CD14-positive monocyte (primary cell): Measurements from ENCODE around the gene SMARCD1. TPM values are rescaled to one million over a fixed set of nuclear protein-coding genes. Genes with fewer than 3 reads are reported as not detected.

ENCODE experiments used
- DNase-seq, 3 donors: peaks; one replicate each; pipeline ENCODE4 v3.0.0-alpha.2; 2011 to 2022
- H2AFZ ChIP-seq: 2 replicates; pipeline ENCODE4 v1.6.0; 2012; ENCODE audit warnings: mild to moderate bottlenecking, low read depth, low read length, inconsistent platforms; ENCODE audit not compliant: insufficient read depth, poor library complexity, severe bottlenecking
- H3K27ac ChIP-seq, 2 donors: 1 replicate in 1 of 2; 2 replicates in 1 of 2; pipeline ENCODE4 v1.5.1; 2012 to 2013; ENCODE audit warnings: low read length in 2 of 2, control low read depth in 1 of 2, inconsistent platforms in 1 of 2, low read depth in 1 of 2, mild to moderate bottlenecking in 1 of 2
- H3K27me3 ChIP-seq, 2 donors: one replicate each; pipeline versions ENCODE4 v1.6.0 to v1.6.1; 2011 to 2013; ENCODE audit warnings: low read length in 2 of 2; ENCODE audit not compliant: control insufficient read depth in 2 of 2, insufficient read depth in 2 of 2
- H3K36me3 ChIP-seq, 2 donors: replicated peaks in 1 of 2; 1 replicate in 1 of 2; 2 replicates in 1 of 2; pipeline versions ENCODE4 v1.5.1 to v1.6.1; 2012 to 2013; ENCODE audit warnings: low read length in 2 of 2, control low read depth in 1 of 2, inconsistent platforms in 1 of 2, mild to moderate bottlenecking in 1 of 2; ENCODE audit not compliant: insufficient read depth in 2 of 2, control insufficient read depth in 1 of 2
- H3K4me1 ChIP-seq, 2 donors: 1 replicate in 1 of 2; 2 replicates in 1 of 2; pipeline versions ENCODE4 v1.5.1 to v1.6.1; 2012 to 2013; ENCODE audit warnings: low read length in 2 of 2, control low read depth in 1 of 2, inconsistent platforms in 1 of 2, mild to moderate bottlenecking in 1 of 2, moderate library complexity in 1 of 2; ENCODE audit not compliant: insufficient read depth in 2 of 2, control insufficient read depth in 1 of 2
- H3K4me2 ChIP-seq: replicated peaks from 2 replicates; pipeline ENCODE3; 2012; ENCODE audit warnings: low read length, moderate library complexity, mild to moderate bottlenecking; ENCODE audit not compliant: poor library complexity, severe bottlenecking; ENCODE audit errors: extremely low read depth
- H3K4me3 ChIP-seq, 3 experiments: fragments of 200-600 bp in 1 of 3; sonication (generic) in 1 of 3; replicated peaks in 1 of 3; 1 replicate in 2 of 3; 2 replicates in 1 of 3; pipeline ENCODE4 v1.5.1; 2011 to 2013; ENCODE audit warnings: low read length in 3 of 3, mild to moderate bottlenecking in 3 of 3, control low read depth in 2 of 3, low read depth in 2 of 3, inconsistent platforms in 1 of 3, moderate library complexity in 1 of 3
- H3K79me2 ChIP-seq: 2 replicates; pipeline ENCODE4 v1.6.0; 2012; ENCODE audit warnings: mild to moderate bottlenecking, control low read depth, inconsistent platforms, low read length, moderate library complexity; ENCODE audit not compliant: insufficient read depth
- H3K9ac ChIP-seq: 2 replicates; pipeline ENCODE4 v1.6.0; 2017; ENCODE audit warnings: low read length, mild to moderate bottlenecking; ENCODE audit not compliant: insufficient read depth, poor library complexity, severe bottlenecking
- H3K9me3 ChIP-seq, 2 donors: replicated peaks in 1 of 2; 1 replicate in 1 of 2; 2 replicates in 1 of 2; pipeline versions ENCODE4 v1.5.1 to v1.6.1; 2012 to 2013; ENCODE audit warnings: low read length in 2 of 2, control low read depth in 1 of 2; ENCODE audit not compliant: control insufficient read depth in 1 of 2, insufficient read depth in 1 of 2
- H4K20me1 ChIP-seq: 2 replicates; pipeline ENCODE4 v1.6.0; 2012; ENCODE audit warnings: mild to moderate bottlenecking, low read length, control low read depth, moderate library complexity; ENCODE audit not compliant: insufficient read depth
- H3K27ac Mint-ChIP-seq, 7 donors: one replicate each; pipeline ENCODE4 v1.8.0; 2020; ENCODE audit warnings: mild to moderate bottlenecking in 7 of 7, mixed read lengths in 7 of 7, moderate library complexity in 6 of 7, inconsistent platforms in 2 of 7
- H3K27me3 Mint-ChIP-seq, 3 donors: one replicate each; pipeline ENCODE4 v1.8.0; 2021 to 2022; ENCODE audit warnings: low read depth in 3 of 3, mild to moderate bottlenecking in 3 of 3, mixed read lengths in 3 of 3, moderate library complexity in 3 of 3, inconsistent platforms in 1 of 3
- H3K36me3 Mint-ChIP-seq, 2 donors: one replicate each; pipeline ENCODE4 v1.8.0; 2020; ENCODE audit warnings: mixed read lengths in 2 of 2, inconsistent platforms in 1 of 2, mild to moderate bottlenecking in 1 of 2
- H3K4me1 Mint-ChIP-seq: one replicate; pipeline ENCODE4 v1.8.0; 2020; ENCODE audit warnings: mild to moderate bottlenecking, mixed read lengths
- H3K4me3 Mint-ChIP-seq, 2 donors: one replicate each; pipeline ENCODE4 v1.8.0; 2020; ENCODE audit warnings: mild to moderate bottlenecking in 2 of 2, mixed read lengths in 2 of 2, moderate library complexity in 1 of 2
- H3K9me3 Mint-ChIP-seq, 7 donors: one replicate each; pipeline ENCODE4 v1.8.0; 2020 to 2022; ENCODE audit warnings: mixed read lengths in 7 of 7, mild to moderate bottlenecking in 6 of 7, moderate library complexity in 6 of 7, inconsistent platforms in 2 of 7
- CTCF ChIP-seq: fragments of 200-600 bp; IDR thresholded peaks from one replicate; pipeline ENCODE4 v1.8.0; 2022; ENCODE audit warnings: antibody characterized with exemption, mild to moderate bottlenecking
- WGBS: methylation state at CpG from one replicate; pipeline ENCODE4 v1.1.5; 2013; ENCODE audit warnings: missing lambda C conversion rate; ENCODE audit not compliant: insufficient coverage; 5-methylcytosine and 5-hydroxymethylcytosine counted together
- intact Hi-C, 2 donors: fragments of 100-400 bp; cut with micrococcal nuclease; formaldehyde crosslinking; loops; one replicate each; pipeline versions ENCODE4 v1.15.0 to v1.15.1; 2023
- polyA plus RNA-seq, 3 donors: library from polyadenylated mRNA; depleted of rRNA in 1 of 3; unstranded in 2 of 3; stranded (reverse) in 1 of 3; fragments of 300-500 nt in 2 of 3; fragments of >200 nt in 1 of 3; fragmentation: Illumina TruSeq in 2 of 3; gene quantifications; 1 replicate in 2 of 3; 2 replicates in 1 of 3; pipeline ENCODE4 v1.2.3, GENCODE V29; 2012 to 2021

Gene SMARCD1
- polyA plus RNA-seq, 3 donors, result 3.7 to 41.9 (median 7.8) TPM

GRCh38 chr12:50101663-50102062 lies 16.5 kb downstream of the SMARCD1 start:
- intact Hi-C loops, result no loop called here
- H3K9me3 ChIP-seq, result no peaks in the 10 kb centered on the region
- no peak overlapping the region for H2AFZ ChIP-seq
- no peaks in the 10 kb centered on the region for H4K20me1 ChIP-seq
- H3K4me1 ChIP-seq, result no peaks in the 10 kb centered on the region
- H3K36me3 ChIP-seq, result peaks cover 33 to 50% of the 10 kb centered on the region in 2 donors
- no peak overlapping the region for H3K4me3 ChIP-seq
- no CpG with 5 or more reads among the region's 3 CpGs for WGBS
- no peak overlapping the region for H3K4me2 ChIP-seq
- no peak overlapping the region for H3K27ac Mint-ChIP-seq
- H3K9me3 Mint-ChIP-seq, result peaks cover 0 to 2% (median 0%) of the 10 kb centered on the region in 7 donors
- no peak overlapping the region for H3K4me3 Mint-ChIP-seq
- H3K36me3 Mint-ChIP-seq, result peaks cover 46 to 51% of the 10 kb centered on the region in 2 donors
- TF ChIP-seq CTCF, result no peak
- no peak overlapping the region for H3K9ac ChIP-seq
- no peak for DNase-seq
- H3K27ac ChIP-seq, result no peak overlapping the region
- no peaks in the 10 kb centered on the region for H3K27me3 ChIP-seq
- H3K4me1 Mint-ChIP-seq, result no peaks in the 10 kb centered on the region
- H3K27me3 Mint-ChIP-seq, result peaks cover under 1 to 5% (median 3%) of the 10 kb centered on the region in 3 donors
- no peaks in the 10 kb centered on the region for H3K79me2 ChIP-seq

- Mint-ChIP-seq H3K27me3 (peaks cover 2 to 5% (median 3%) of the 10 kb centered on the region in 3 donors), H3K9me3 (peaks cover 0 to 2% (median 0%) of the 10 kb centered on the region in 7 donors), H3K36me3 (peaks cover 41 to 47% of the 10 kb centered on the region in 2 donors), H3K27ac (no peak overlapping the region), H3K4me3 (no peak overlapping the region), H3K4me1 (no peaks in the 10 kb centered on the region)
- Histone ChIP-seq H3K27me3 (no peaks in the 10 kb centered on the region), H3K79me2 (no peaks in the 10 kb centered on the region), H3K36me3 (peaks cover 28 to 45% of the 10 kb centered on the region in 2 donors), H3K4me1 (no peaks in the 10 kb centered on the region), H2AFZ (no peak overlapping the region), H3K9me3 (no peaks in the 10 kb centered on the region), H3K4me2 (no peak overlapping the region), H4K20me1 (no peaks in the 10 kb centered on the region), H3K27ac (no peak overlapping the region), H3K4me3 (no peak overlapping the region), H3K9ac (no peak overlapping the region)
- intact Hi-C loops, result no loop called here
- TF ChIP-seq CTCF, result no peak
- no CpG with 5 or more reads among the region's 2 CpGs for WGBS
- DNase-seq, result no peak
These were observed 17.0 kb downstream of the SMARCD1 start for GRCh38 chr12:50102131-50102531.
